ENCODE results near the gene GCNT4. TPM values are rescaled to one million over a fixed set of nuclear protein-coding genes. Genes with fewer than 3 reads are reported as not detected.

Gene GCNT4
- total RNA-seq, 1 experiment from 2014 or later: 0.63 TPM

GRCh38 chr5:75047356-75047755 is 5.0 kb downstream of the GCNT4 start:
- Mint-ChIP-seq H3K27me3 (ENCODE audit: low read depth) (peaks cover 21% of the 10 kb centered on the region), H3K4me1 (peaks cover 21 to 23% of the 10 kb centered on the region in 2 experiments), H3K9me3 (no peaks in the 10 kb centered on the region; a peak in 2 of 5 replicates), H3K4me3 (no peak overlapping the region), H3K36me3 (ENCODE audit: insufficient read depth in 1 of 3, low read depth in 3 of 3) (peaks cover 0 to 4% (median 0%) of the 10 kb centered on the region in 3 experiments; a peak in 1 of 7 replicates), H3K27ac (no peak overlapping the region)
- no peak overlapping the region for H4K5ac ChIP-seq (ENCODE audit: insufficient read length, low read depth, low read length)
- TF ChIP-seq CTCF (conservative IDR thresholded peaks at IDR 0.05): no peak
- no peak overlapping the region for H2BK20ac ChIP-seq (ENCODE audit: low read depth, low read length, poor library complexity, severe bottlenecking)
- H3K9ac ChIP-seq (ENCODE audit: extremely low read depth, insufficient read length, low read length): no peak overlapping the region
- no peak overlapping the region for H2BK12ac ChIP-seq (ENCODE audit: insufficient read length, low read depth, low read length)
- no peak overlapping the region for H2BK5ac ChIP-seq (ENCODE audit: insufficient read length, low read length)
- no peak for DNase-seq
- peaks cover 16% of the 10 kb centered on the region for H3K4me1 ChIP-seq (ENCODE audit: insufficient read depth, low read length)
- H3K27ac ChIP-seq (ENCODE audit: insufficient read length, low read depth, low read length): no peak overlapping the region
- no peak overlapping the region for H4K91ac ChIP-seq (ENCODE audit: insufficient read length, low read depth, low read length)
- H2AK5ac ChIP-seq (ENCODE audit: insufficient read length, low read length): no peak overlapping the region
- H3K23me2 ChIP-seq (ENCODE audit: insufficient read length, low read depth, low read length, poor library complexity, severe bottlenecking): peaks cover 3% of the 10 kb centered on the region
- H2AFZ ChIP-seq (ENCODE audit: low read length): no peak overlapping the region
- no peak overlapping the region for H3K4me2 ChIP-seq (ENCODE audit: insufficient read depth, insufficient read length, low read length)
- H3K79me1 ChIP-seq (ENCODE audit: insufficient read depth, low read depth, low read length, poor library complexity, severe bottlenecking): no peaks in the 10 kb centered on the region
- no peak overlapping the region for H2BK15ac ChIP-seq (ENCODE audit: low read depth, low read length)
- peaks cover 40% of the 10 kb centered on the region for H3K79me2 ChIP-seq (ENCODE audit: insufficient read depth, low read length)
- H3K27me3 ChIP-seq (ENCODE audit: insufficient read depth, low read length): no peaks in the 10 kb centered on the region; the same call in 1 of the 2 replicates
- no peak overlapping the region for H3K4ac ChIP-seq (ENCODE audit: low read depth, low read length)
- no peak overlapping the region for H3K23ac ChIP-seq (ENCODE audit: insufficient read length, low read depth, low read length)
- H3K56ac ChIP-seq (ENCODE audit: insufficient read length, low read depth, low read length): no peak overlapping the region
- no peak overlapping the region for H2BK120ac ChIP-seq (ENCODE audit: low read depth, low read length, poor library complexity, severe bottlenecking)
- no peak overlapping the region for H3K14ac ChIP-seq (ENCODE audit: insufficient read depth, low read length)
- no peaks in the 10 kb centered on the region for H4K20me1 ChIP-seq (ENCODE audit: control insufficient read depth, insufficient read depth, insufficient read length)
- no peak overlapping the region for H3T11ph ChIP-seq (ENCODE audit: low read length)
- no peak overlapping the region for H4K8ac ChIP-seq (replicated peaks; ENCODE audit: insufficient read length, low read depth, low read length)
- no peaks in the 10 kb centered on the region for H3K9me3 ChIP-seq (ENCODE audit: control insufficient read depth, low read depth, low read length)
- H3K18ac ChIP-seq (ENCODE audit: insufficient read length, low read depth, low read length): no peak overlapping the region
